ENCODE results near the gene ABCA10. TPM values are rescaled to one million over a fixed set of nuclear protein-coding genes. Genes with fewer than 3 reads are reported as not detected.

Gene ABCA10
- total RNA-seq, 1 experiment from 2014 or later: 1.00 TPM

Other genes starting within 250 kb of the ABCA10 start
- gene ABCA9, start 167.9 kb downstream of the ABCA10 start, total RNA-seq (2014; rRNA removed; shearing (Covaris generic)): 0.02 TPM in 1 of 2 replicates, not detected in the other
- gene ABCA6, start 86.9 kb downstream of the ABCA10 start, total RNA-seq (2014; rRNA removed; shearing (Covaris generic)): 0.34 TPM in 1 of 2 replicates, not detected in the other
- gene ABCA5, start 98.3 kb upstream of the ABCA10 start, total RNA-seq (2014; rRNA removed; shearing (Covaris generic)): 0.07 TPM in 1 of 2 replicates, not detected in the other
- 0.31 and 1.1 TPM in 2 replicates for gene MAP2K6, start 185.9 kb upstream of the ABCA10 start, total RNA-seq (2014; rRNA removed; shearing (Covaris generic))

Data from A172 (cell line).